HepG2 (cell line): ENCODE results near the gene SUSD3. TPM values are rescaled to one million over a fixed set of nuclear protein-coding genes. Genes with fewer than 3 reads are reported as not detected.

ENCODE experiments used
- ATAC-seq: fragments of 200-7000 bp; cut with Tn5 transposase; 3 replicates; pipeline ENCODE4 v1.9.1; 2020; ENCODE audit warnings: mild to moderate bottlenecking, moderate library complexity
- BruUV-seq: library from RNA; stranded (reverse); fragments of 400-500 nt; replicated peaks from 2 replicates; lab custom pipeline; 2021; lab: Mats Ljungman, UMichigan
- CTCF ChIA-PET: fragments of 300-600 bp; formaldehyde crosslinking; extraction: SDS; loops from one replicate; lab custom pipeline; 2021; ENCODE audit warnings: low total read pairs, inconsistent platforms, low intra/inter-chr PET ratio; lab: Yijun Ruan, JAX
- POLR2A ChIA-PET: fragments of 350-600 bp; sonication (Branson Sonifier 250); formaldehyde crosslinking; loops from one replicate; lab custom pipeline; 2020; ENCODE audit warnings: antibody characterized with exemption, inconsistent platforms; lab: Yijun Ruan, JAX
- DNase-seq: peaks from one replicate; pipeline ENCODE4 v3.0.0-alpha.2; 2015; ENCODE audit warnings: low spot score
- FAIRE-seq: peaks from 3 replicates; lab custom pipeline; 2011; peaks lifted over from hg19 to GRCh38; lab: Jason Lieb, UNC
- H2AFZ ChIP-seq: one replicate; pipeline ENCODE4 v1.6.1; 2011; ENCODE audit warnings: low read length, inconsistent platforms
- H3K27ac ChIP-seq: fragments of 300-600 bp; 3 replicates; pipeline ENCODE4 v1.8.0; 2011; ENCODE audit warnings: mixed run types, mild to moderate bottlenecking, mixed read lengths, low read length, inconsistent platforms; ENCODE audit not compliant: insufficient read depth; ENCODE audit errors: extremely low read length
- H3K27me3 ChIP-seq, 2 experiments: fragments of 200-600 bp in 1 of 2; 2 replicates in 1 of 2; 3 replicates in 1 of 2; pipeline versions ENCODE4 v1.6.0 to v1.8.0; 2011; ENCODE audit warnings: low read length in 2 of 2, mild to moderate bottlenecking in 2 of 2, moderate library complexity in 2 of 2, inconsistent platforms in 1 of 2; ENCODE audit not compliant: insufficient read depth in 2 of 2, control insufficient read depth in 1 of 2
- H3K36me3 ChIP-seq, 2 experiments: fragments of 200-600 bp in 1 of 2; replicated peaks in 1 of 2; 2 replicates in 1 of 2; 3 replicates in 1 of 2; pipeline versions ENCODE4 v1.5.1 to v1.8.0; 2011; ENCODE audit warnings: low read length in 2 of 2, inconsistent platforms in 1 of 2; ENCODE audit not compliant: insufficient read depth in 2 of 2, control insufficient read depth in 1 of 2
- H3K4me1 ChIP-seq: 2 replicates; pipeline ENCODE4 v1.5.1; 2012; ENCODE audit warnings: low read length, inconsistent platforms; ENCODE audit not compliant: insufficient read depth
- H3K4me2 ChIP-seq: 2 replicates; pipeline ENCODE4 v1.6.0; 2011; ENCODE audit warnings: low read depth, low read length, inconsistent platforms
- H3K4me3 ChIP-seq, 3 experiments: fragments of 200-600 bp in 1 of 3; sonication (generic), shearing (Covaris generic) in 1 of 3; replicated peaks in 1 of 3; 2 replicates each; pipeline ENCODE4 v1.5.1; 2011 to 2016; ENCODE audit warnings: low read length in 3 of 3, inconsistent platforms in 2 of 3, low read depth in 2 of 3, mild to moderate bottlenecking in 2 of 3, control low read depth in 1 of 3, mixed read lengths in 1 of 3; ENCODE audit not compliant: insufficient read depth in 1 of 3
- H3K79me2 ChIP-seq: one replicate; pipeline ENCODE4 v1.6.1; 2011; ENCODE audit warnings: low read length, inconsistent platforms; ENCODE audit not compliant: insufficient read depth
- H3K9ac ChIP-seq: 2 replicates; pipeline ENCODE4 v1.6.0; 2011; ENCODE audit warnings: mild to moderate bottlenecking, low read depth, low read length, inconsistent platforms; ENCODE audit not compliant: insufficient read depth
- H3K9me3 ChIP-seq: 2 replicates; pipeline ENCODE4 v1.5.1; 2012; ENCODE audit warnings: mild to moderate bottlenecking, low read length
- H4K20me1 ChIP-seq: 2 replicates; pipeline ENCODE4 v1.6.0; 2011; ENCODE audit warnings: inconsistent platforms, mild to moderate bottlenecking, low read length, moderate library complexity; ENCODE audit not compliant: insufficient read depth
- ATF3 ChIP-seq: sonication (generic); formaldehyde crosslinking; IDR thresholded peaks from 2 replicates; pipeline ENCODE4 v1.4.0; 2020; ENCODE audit warnings: missing genetic modification reagents
- DBP ChIP-seq: sonication (generic); formaldehyde crosslinking; IDR thresholded peaks from 2 replicates; pipeline ENCODE4 v1.4.0; 2020; ENCODE audit warnings: missing genetic modification reagents; ENCODE audit errors: not compliant biosample characterization
- DPF2 ChIP-seq: sonication (generic); formaldehyde crosslinking; IDR thresholded peaks from 2 replicates; pipeline ENCODE4 v1.4.0; 2020; ENCODE audit warnings: mild to moderate bottlenecking, low read depth, missing genetic modification reagents, borderline replicate concordance
- FOXA3 ChIP-seq: IDR thresholded peaks from 2 replicates; pipeline ENCODE4 v1.6.1; 2016; ENCODE audit warnings: missing genetic modification reagents, missing compliant biosample characterization
- FOXM1 ChIP-seq: sonication (generic); formaldehyde crosslinking; IDR thresholded peaks from 2 replicates; pipeline ENCODE4 v1.5.0; 2020; ENCODE audit warnings: missing genetic modification reagents
- KLF12 ChIP-seq: sonication (generic); formaldehyde crosslinking; IDR thresholded peaks from 2 replicates; pipeline ENCODE4 v1.4.0; 2020; ENCODE audit warnings: missing genetic modification reagents, borderline replicate concordance
- KMT2A ChIP-seq: sonication (generic); formaldehyde crosslinking; IDR thresholded peaks from 2 replicates; pipeline ENCODE4 v1.4.0; 2020; ENCODE audit warnings: missing genetic modification reagents
- MAZ ChIP-seq, 2 experiments: sonication (generic) in 1 of 2; formaldehyde crosslinking in 1 of 2; IDR thresholded peaks; 2 replicates each; pipeline versions ENCODE4 v1.5.0 to v1.6.1; 2012 to 2020; ENCODE audit warnings: low read depth in 2 of 2, mild to moderate bottlenecking in 2 of 2, borderline replicate concordance in 1 of 2, improper control_type of control experiment in 1 of 2, low read length in 1 of 2, missing genetic modification reagents in 1 of 2, moderate library complexity in 1 of 2
- REST ChIP-seq, 2 experiments: IDR thresholded peaks; 2 replicates each; pipeline ENCODE4 v1.6.1; 2011 to 2012; ENCODE audit warnings: low read length in 2 of 2, borderline replicate concordance in 1 of 2, low read depth in 1 of 2, mild to moderate bottlenecking in 1 of 2, moderate library complexity in 1 of 2
- ZNF512B ChIP-seq: sonication (generic); formaldehyde crosslinking; IDR thresholded peaks from 2 replicates; pipeline ENCODE4 v1.5.1; 2020; ENCODE audit warnings: missing genetic modification reagents, mild to moderate bottlenecking, borderline replicate concordance
- ZNF713 ChIP-seq: sonication (generic); formaldehyde crosslinking; IDR thresholded peaks from 2 replicates; pipeline ENCODE4 v1.4.0; 2020; ENCODE audit warnings: mild to moderate bottlenecking, missing genetic modification reagents
- ZNF737 ChIP-seq: sonication (generic); formaldehyde crosslinking; IDR thresholded peaks from 2 replicates; pipeline ENCODE4 v1.5.0; 2020; ENCODE audit warnings: missing genetic modification reagents, mild to moderate bottlenecking, borderline replicate concordance
- ZNF883 ChIP-seq: sonication (generic); formaldehyde crosslinking; IDR thresholded peaks from 2 replicates; pipeline ENCODE4 v1.5.1; 2020; ENCODE audit warnings: mild to moderate bottlenecking, missing genetic modification reagents; ENCODE audit errors: not compliant biosample characterization
- WGBS: methylation state at CpG from one replicate; pipeline ENCODE4 v1.1.6; 2017; ENCODE audit warnings: low lambda C conversion rate; 5-methylcytosine and 5-hydroxymethylcytosine counted together
- in situ Hi-C: cut with HindIII; loops from 2 replicates; pipeline ENCODE4 v1.10.0; 2017; ENCODE audit warnings: low pct_unique_long_range_greater_than_20kb; ENCODE audit not compliant: extremely low pct_ligation_motif_present
- intact Hi-C: fragments of 100-400 bp; cut with micrococcal nuclease; formaldehyde crosslinking; loops from one replicate; pipeline ENCODE4 v1.10.0; 2022; ENCODE audit not compliant: unreplicated experiment
- polyA plus RNA-seq, 8 experiments: library from polyadenylated mRNA; depleted of rRNA in 3 of 8; stranded (reverse) in 7 of 8; unstranded in 1 of 8; fragments of >200 nt; fragmentation: Illumina TruSeq in 4 of 8; extraction: Trizol in 4 of 8; gene quantifications; 2 replicates each; pipeline versions ENCODE4 v1.2.1 to v1.2.3, GENCODE V29; 2011 to 2016; ENCODE audit warnings: low read depth in 4 of 8, missing spikeins in 1 of 8, mixed read lengths in 1 of 8; ENCODE audit not compliant: insufficient read depth in 1 of 8
- total RNA-seq, 5 experiments: library from RNA; depleted of rRNA; stranded (reverse); fragments of >200 nt; fragmentation: Illumina TruSeq; extraction: Trizol; gene quantifications; 2 replicates each; pipeline ENCODE4 v1.2.3, GENCODE V29; 2016; ENCODE audit warnings: low read depth in 1 of 5
- TF ChIP-seq, protein P1 (sequence below): IDR thresholded peaks from 2 replicates; pipeline ENCODE4 v1.6.1; 2016; ENCODE audit warnings: low read depth

SUSD3 gene
- total and polyA plus RNA-seq, 2 of the 13 experiments (the other 11 are each of a cell fraction or from before 2014, with no cell fraction given), result 7.0 to 9.1 TPM

- ATAC-seq, result no peak
- in situ Hi-C loops (no loop called here), intact Hi-C loops (no loop called here)
- 92% methylated on average over 8 of the region's 8 CpGs for WGBS
- ChIA-PET POLR2A (no interaction called here), CTCF (no interaction called here)
- no peak overlapping the region for H3K27ac ChIP-seq
- peaks cover 28% of the 10 kb centered on the region for H3K79me2 ChIP-seq
- no peak overlapping the region for H2AFZ ChIP-seq
- BruUV-seq, result no TSS peak
- H3K27me3 ChIP-seq, result no peaks in the 10 kb centered on the region; a peak in 1 of 5 replicates
- DNase-seq, result no peak
- peaks cover 26% of the 10 kb centered on the region for H3K4me1 ChIP-seq
- H3K9ac ChIP-seq, result no peak overlapping the region
- H3K36me3 ChIP-seq, result no peaks in the 10 kb centered on the region
- no peak overlapping the region for H3K4me2 ChIP-seq
- H4K20me1 ChIP-seq, result no peaks in the 10 kb centered on the region; the same call in 1 of the 2 replicates
- no peak overlapping the region for H3K4me3 ChIP-seq
- no peaks in the 10 kb centered on the region for H3K9me3 ChIP-seq
- no peak for FAIRE-seq
- no peak for TF ChIP-seq ZNF713 (CRISPR knock-in tag)
- TF ChIP-seq KLF12 (CRISPR knock-in tag), result no peak
- no peak for TF ChIP-seq ATF3 (CRISPR knock-in tag)
- TF ChIP-seq MAZ (IDR thresholded peaks at IDR 0.05; ENCODE audit: borderline replicate concordance, low read depth, low read length), result no peak
- TF ChIP-seq MAZ (CRISPR knock-in tag; IDR thresholded peaks at IDR 0.05; ENCODE audit: low read depth), result no peak
- TF ChIP-seq KMT2A (CRISPR knock-in tag), result no peak
- TF ChIP-seq ZNF883 (CRISPR knock-in tag), result no peak
- TF ChIP-seq ZNF737 (CRISPR knock-in tag), result no peak
- no peak for TF ChIP-seq DPF2 (CRISPR knock-in tag)
- TF ChIP-seq FOXA3 (CRISPR knock-in tag), result no peak
- TF ChIP-seq ZNF512B (CRISPR knock-in tag), result no peak
- TF ChIP-seq, protein P1, sequence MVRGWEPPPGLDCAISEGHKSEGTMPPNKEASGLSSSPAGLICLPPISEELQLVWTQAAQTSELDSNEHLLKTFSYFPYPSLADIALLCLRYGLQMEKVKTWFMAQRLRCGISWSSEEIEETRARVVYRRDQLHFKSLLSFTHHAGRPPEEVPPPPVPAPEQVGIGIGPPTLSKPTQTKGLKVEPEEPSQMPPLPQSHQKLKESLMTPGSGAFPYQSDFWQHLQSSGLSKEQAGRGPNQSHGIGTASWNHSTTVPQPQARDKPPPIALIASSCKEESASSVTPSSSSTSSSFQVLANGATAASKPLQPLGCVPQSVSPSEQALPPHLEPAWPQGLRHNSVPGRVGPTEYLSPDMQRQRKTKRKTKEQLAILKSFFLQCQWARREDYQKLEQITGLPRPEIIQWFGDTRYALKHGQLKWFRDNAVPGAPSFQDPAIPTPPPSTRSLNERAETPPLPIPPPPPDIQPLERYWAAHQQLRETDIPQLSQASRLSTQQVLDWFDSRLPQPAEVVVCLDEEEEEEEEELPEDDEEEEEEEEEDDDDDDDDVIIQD (CRISPR knock-in tag), result no peak
- TF ChIP-seq DBP, result no peak
- TF ChIP-seq REST (IDR thresholded peaks at IDR 0.05; ENCODE audit: borderline replicate concordance in 1 of 2, low read depth in 1 of 2, low read length in 2 of 2), result no peak
- TF ChIP-seq FOXM1 (CRISPR knock-in tag), result no peak
These were observed 41.8 kb downstream of the SUSD3 start for GRCh38 chr9:93100276-93100636.
